ENCODE measurements around the gene LFNG. TPM values are rescaled to one million over a fixed set of nuclear protein-coding genes. Genes with fewer than 3 reads are reported as not detected.
A peak's percentile ranks its signal among the peaks of the same experiment; 100 is the strongest.
"Not testable (repeated sequence)": the region's sequence is repeated elsewhere in the genome, so short reads cannot be mapped to it uniquely, and the experiment has no call there.

LFNG gene
- total RNA-seq, 1 experiment from 2014 or later = 7.7 TPM

DNA sequence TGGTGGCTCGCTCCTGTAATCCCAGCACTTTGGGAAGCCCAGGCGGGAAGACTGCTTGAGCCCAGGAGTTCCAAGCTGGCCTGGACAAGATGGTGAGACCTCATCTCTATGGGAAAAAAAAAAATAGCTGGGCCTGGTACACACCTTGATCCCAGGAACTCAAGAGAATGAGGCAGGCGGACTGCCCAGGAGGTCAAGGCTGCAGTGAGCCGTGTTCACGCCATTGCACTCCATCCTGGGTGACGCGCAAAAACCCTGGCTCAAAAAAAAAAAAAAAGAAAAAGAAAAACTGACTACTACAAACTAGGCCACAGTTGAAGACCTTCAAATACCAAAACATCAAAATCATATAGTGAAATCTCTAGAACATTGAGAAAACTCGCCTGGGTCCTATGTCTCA, 31.8 kb downstream of the LFNG start:
- no peak for DNase-seq (ENCODE audit: low read depth, low spot score)
- in situ Hi-C loops (cut with HindIII; ENCODE audit: low pct_unique_long_range_greater_than_20kb, low sequenced_read_pairs) = no loop called here

DNA sequence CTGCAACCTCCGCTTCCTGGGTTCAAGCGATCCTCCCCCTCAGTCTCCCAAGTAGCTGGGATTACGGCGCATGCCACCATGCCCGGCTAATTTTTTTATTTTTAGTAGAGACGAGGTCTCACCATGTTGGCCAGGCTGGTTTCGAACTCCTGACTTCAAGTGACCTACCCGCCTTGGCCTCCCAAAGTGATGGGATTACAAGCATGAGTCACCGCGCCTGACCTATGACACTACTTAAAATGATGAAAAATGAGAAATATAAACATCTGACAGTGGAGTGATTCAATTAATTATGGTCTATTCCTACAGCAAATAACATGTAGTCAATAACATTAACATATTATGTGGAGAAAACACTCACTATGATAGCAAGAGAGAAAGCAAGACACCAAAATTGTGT, 33.5 kb downstream of the LFNG start:
- no peak for DNase-seq (ENCODE audit: low read depth, low spot score)
- in situ Hi-C loops (cut with HindIII; ENCODE audit: low pct_unique_long_range_greater_than_20kb, low sequenced_read_pairs) = no loop called here

DNA sequence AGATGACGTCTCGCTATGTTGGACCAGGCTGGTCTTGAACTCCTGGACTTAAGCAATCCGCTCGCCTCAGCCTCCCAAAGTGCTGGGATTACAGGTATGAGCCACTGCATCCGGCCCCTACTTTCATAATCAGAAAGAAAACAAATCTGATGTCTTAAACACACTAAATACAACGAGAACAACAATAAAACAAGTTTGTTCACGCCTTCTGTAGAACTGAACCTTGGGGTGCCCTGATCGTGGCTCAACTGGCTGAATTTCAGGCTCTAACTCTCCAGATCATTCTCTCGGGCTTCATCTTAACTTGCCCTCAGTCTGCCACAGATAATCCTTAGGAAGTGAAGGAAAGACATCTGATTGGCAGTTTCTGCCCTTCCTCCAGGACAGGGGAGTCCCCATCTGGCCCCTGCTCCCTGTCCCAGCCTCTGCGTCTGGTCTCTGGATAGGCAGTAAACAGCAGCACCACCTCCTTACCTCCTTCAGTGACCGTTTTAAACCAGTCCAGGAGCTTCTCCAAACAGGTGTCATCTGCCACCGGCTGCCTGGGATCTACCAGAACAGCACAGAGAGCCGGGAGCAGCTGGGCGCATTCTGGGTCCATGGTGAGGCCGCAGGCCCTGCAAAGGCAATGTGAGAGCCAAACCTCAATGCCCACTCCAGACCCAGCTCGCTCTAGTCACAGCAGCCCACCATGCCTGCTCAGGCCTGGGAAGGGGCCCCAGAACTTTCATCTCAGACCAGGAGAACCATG, 34.4 kb downstream of the LFNG start:
- no peak for DNase-seq (ENCODE audit: low read depth, low spot score)
- in situ Hi-C loops (cut with HindIII; ENCODE audit: low pct_unique_long_range_greater_than_20kb, low sequenced_read_pairs) = no loop called here

DNA sequence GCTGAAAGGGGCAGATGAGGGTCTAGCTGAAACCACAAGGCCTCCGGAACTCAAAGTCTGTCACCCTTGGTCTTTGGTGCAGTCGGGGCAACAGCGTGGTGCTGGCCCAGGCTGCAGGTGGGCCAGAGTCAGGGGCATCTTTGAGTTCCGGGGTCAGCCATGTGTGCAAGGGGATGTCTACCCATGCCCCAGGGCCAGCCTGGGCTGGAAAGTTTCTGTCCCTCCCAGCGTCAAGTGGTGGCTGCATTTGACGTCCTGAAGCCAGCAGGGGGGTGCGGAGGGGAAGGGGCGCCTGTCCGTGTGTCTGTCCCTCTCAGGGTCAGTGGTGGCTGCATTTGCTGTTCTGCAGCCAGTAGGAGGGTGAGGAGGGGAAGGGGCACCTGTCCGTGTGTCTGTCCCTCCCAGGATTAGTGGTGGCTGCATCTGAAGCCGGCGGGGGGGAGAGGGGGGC, 35.1 kb downstream of the LFNG start:
- DNase-seq (ENCODE audit: low read depth, low spot score) = no peak
- in situ Hi-C loops (cut with HindIII; ENCODE audit: low pct_unique_long_range_greater_than_20kb, low sequenced_read_pairs) = no loop called here

DNA sequence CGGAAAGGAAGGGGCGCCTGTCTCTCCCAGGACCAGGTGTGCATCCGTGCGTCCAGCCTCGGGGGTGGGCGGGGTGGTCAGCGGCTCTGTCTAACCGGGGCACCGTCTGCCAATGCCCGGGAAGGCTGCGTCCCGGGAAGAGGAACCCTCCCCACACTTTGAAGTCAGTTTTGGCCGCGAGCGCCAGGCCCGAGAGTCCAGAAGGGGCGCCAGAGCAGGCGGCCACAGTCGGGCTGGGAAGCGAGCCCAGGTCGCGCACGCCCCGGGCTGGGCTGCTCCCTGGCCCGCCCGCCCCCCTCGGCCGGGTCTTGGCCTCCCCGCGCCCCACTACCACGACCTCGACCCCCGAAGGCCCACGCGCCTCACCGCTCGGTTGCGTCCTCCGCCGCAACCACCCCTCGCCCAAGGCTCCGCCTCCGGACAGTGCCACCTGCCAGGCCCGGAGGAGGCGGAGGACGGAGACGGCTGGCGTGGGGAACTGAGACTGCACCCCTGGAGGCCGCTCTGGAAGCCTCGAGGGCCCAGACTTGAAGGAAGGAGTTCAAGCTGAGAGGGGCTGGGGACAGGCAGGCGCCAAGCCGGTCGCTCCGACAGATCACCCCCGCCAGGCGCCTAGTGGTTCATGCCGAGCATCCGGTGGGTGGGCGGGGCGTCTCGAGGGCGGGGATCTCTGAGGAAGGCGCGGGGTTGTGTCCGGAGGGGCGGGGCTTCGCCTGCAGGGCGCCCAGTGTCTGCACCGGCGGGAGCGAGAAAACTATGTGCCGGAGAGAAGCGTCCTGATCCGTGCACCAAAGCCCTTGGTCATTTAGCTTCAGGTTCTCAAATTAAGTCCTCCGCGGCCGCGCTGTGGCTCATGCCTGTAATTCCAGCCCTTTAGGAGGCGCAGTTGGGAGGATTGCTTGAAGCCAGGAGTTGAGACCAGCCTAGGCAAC, 35.8 kb downstream of the LFNG start, which contains the start of gene BRAT1:
Gene BRAT1 (minus strand): TSS at position 404 of the 932 bp plus-strand sequence. CDS start 1,093 bp downstream, outside the sequence.
- in situ Hi-C loops (cut with HindIII; ENCODE audit: low pct_unique_long_range_greater_than_20kb, low sequenced_read_pairs) = no loop called here
- peak; percentile 96 for DNase-seq (ENCODE audit: low read depth, low spot score)

DNA sequence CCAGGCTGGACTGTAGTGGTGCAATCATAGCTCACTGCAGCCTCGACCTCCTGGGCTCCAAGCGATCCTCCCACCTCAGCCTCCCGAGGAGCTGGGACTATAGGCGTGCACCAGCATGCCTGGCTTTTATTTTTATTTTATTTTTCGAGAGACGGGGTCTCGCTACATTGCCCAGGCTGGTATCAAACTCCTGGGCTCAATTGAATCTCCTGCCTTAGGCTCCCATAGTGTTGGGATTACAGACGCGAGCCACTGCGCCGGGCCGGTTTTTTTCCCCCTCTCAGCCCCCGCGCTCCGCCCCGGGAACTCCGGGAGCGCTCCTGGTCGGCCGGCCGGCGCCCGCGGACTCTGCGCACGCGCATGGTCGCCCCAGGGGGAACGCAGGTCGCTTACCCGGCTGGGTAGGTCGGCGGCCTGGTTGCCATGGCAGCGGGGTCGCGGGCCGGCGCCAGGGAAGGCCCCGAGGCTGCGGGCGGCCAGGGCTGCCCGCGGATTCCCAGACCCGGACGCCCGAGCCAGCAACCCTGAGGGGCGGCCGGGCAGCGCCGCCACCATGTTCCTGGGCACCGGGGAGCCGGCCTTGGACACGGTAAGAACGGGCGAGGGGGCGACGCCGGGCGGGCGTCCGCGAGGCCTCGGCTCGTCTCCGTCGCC, 39.2 kb downstream of the LFNG start, which contains the start of gene IQCE:
Gene IQCE (plus strand): TSS at position 351 of the 654 bp plus-strand sequence. CDS start 203 bp downstream, at position 554.
- DNase-seq (ENCODE audit: low read depth, low spot score) = peak; percentile 93
- in situ Hi-C loops (cut with HindIII; ENCODE audit: low pct_unique_long_range_greater_than_20kb, low sequenced_read_pairs) = no loop called here

DNA sequence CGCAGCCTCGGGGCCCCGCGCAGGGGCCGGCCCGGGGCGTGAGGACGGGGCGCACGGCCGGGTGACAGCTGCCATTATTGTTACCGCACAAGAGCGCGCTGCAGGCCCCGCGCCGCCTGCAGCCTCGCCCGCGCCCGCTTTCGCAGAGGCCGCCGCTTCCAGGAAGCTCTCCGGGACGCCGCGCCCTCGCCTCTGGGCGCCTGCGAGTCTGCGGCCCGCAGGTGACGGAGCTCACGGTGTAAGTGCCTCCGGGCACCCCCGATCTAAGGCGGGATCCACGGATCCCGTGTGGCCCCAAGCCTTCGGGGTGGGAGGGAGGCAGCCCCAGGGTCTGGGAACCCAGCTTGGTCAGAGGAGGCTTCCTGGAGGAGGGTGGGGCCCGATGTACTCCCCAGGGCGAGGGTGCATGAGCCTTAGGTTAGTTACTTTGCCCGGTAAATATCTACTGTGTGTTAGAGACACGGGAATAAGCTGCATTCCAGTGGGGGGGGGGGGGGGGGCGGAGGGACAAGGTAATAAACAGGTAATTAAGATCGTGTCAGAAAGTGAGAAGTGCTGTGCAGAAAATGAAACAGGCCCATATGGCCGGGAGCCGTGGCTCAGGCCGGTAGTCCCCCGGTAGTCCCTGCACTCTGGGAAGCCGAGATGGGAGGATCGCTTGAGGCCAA, 39.8 kb downstream of the LFNG start:
- DNase-seq (ENCODE audit: low read depth, low spot score) = no peak
- in situ Hi-C loops (cut with HindIII; ENCODE audit: low pct_unique_long_range_greater_than_20kb, low sequenced_read_pairs) = no loop called here

DNA sequence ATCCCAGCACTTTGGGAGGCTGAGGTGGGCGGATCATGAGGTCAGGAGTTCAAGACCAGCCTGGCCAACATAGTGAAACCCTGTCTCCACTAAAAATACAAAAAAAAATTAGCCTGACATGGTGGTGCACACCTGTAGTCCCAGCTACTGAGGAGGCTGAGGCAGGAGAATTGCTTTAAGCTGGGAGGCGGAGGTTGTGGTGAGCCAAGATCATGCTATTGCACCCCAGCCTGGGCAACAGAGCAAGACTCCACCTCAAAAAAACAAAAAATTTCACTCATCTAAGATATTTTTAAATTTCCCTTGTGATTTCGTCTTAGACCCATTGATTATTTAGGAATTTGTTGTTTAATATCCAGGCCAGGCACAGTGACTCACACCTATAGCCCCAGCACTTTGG, 44.4 kb downstream of the LFNG start:
- DNase-seq (ENCODE audit: low read depth, low spot score); in situ Hi-C loops (cut with HindIII; ENCODE audit: low pct_unique_long_range_greater_than_20kb, low sequenced_read_pairs): not testable (repeated sequence)

DNA sequence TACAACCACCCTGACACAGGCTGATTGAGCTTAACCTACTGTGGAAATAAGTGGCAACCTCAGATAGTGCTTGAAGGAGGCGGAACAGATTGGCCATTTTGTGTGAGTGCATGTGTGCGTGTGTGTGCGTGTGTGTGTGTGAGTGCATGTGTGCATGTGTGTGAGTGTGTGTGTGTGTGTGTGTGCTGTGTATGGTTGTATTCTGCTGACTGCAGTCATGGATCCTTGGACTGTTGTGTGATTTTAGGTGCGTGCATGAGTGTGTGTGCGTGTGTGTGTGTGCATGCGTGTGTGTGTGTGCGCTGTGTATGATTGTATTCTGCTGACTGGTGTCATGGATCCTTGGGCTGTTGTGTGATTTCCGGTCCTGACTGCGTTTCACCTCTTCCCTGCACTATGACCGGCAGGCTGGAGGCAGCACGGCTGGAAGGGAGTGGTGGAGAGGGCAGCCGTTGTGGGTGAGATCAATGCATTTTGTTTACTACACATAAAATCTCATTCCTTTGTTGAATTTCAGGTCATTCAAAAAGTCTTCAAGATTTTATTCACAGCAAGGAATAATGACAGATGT, 45.5 kb downstream of the LFNG start:
- DNase-seq (ENCODE audit: low read depth, low spot score) = no peak
- in situ Hi-C loops (cut with HindIII; ENCODE audit: low pct_unique_long_range_greater_than_20kb, low sequenced_read_pairs) = no loop called here

DNA sequence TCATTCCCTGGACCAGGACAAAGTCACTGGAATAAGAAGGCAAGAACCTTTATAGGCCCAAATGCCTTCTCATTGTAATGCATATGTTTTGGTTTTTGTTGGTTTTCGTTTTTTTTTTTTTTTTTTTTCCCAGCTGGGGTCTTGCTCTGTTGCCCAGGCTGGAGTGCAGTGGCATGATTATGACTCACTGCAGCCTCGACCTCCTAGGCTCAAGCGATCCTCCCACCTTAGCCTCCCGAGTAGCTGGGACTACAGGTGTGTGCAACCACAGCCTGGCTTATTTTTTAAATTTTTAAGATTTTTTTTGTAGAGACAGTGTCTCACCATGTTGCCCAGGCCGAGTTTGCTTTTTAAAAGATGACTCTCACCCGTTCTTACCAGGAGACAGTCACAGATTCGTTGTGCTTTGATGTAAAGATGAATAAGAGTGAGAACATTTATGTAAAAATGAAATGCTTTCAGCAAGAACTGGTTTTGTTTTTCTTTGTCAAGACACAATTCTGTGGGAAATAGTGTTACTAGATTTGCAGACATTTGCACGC, 46.8 kb downstream of the LFNG start:
- in situ Hi-C loops (cut with HindIII; ENCODE audit: low pct_unique_long_range_greater_than_20kb, low sequenced_read_pairs) = no loop called here
- DNase-seq (ENCODE audit: low read depth, low spot score) = no peak

DNA sequence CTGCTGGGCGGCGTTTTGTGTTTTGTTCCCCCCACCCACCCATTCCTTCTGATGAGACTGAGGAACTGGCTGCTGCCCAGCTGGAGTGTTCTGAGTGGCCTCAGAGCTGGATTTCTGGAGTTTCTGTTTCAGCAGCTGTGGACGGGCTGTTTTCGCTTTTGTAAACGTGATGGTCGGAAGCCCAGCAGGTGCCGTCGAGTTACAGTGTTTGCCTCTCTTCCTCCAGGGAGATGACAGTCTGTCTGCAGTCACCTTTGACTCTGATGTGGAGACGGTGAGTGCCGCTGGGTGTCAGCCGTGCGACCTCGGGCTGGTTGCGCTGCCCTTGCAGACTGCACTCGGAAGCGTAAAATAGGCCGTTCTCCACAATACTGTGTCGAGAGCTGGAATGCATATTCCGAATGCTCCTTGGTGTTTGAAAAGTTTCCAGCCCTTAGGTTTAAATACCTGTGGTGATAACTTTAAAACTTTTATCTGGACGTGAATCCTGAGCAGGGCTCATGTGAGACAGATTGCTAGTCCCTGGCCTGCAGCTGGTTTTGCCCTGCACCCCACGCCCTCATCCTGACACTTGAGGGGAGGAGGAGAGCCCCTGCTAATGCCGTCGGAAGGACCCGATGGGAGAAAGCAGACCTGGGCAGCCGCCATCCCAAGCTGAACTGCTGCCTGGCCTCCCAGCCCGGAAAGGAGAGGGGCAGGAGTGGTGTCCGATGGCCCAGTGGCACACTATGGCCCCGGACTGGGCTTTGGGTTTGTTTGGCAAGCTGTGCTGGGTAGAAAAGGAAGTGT, 47.5 kb downstream of the LFNG start:
- in situ Hi-C loops (cut with HindIII; ENCODE audit: low pct_unique_long_range_greater_than_20kb, low sequenced_read_pairs) = no loop called here
- no peak for DNase-seq (ENCODE audit: low read depth, low spot score)

DNA sequence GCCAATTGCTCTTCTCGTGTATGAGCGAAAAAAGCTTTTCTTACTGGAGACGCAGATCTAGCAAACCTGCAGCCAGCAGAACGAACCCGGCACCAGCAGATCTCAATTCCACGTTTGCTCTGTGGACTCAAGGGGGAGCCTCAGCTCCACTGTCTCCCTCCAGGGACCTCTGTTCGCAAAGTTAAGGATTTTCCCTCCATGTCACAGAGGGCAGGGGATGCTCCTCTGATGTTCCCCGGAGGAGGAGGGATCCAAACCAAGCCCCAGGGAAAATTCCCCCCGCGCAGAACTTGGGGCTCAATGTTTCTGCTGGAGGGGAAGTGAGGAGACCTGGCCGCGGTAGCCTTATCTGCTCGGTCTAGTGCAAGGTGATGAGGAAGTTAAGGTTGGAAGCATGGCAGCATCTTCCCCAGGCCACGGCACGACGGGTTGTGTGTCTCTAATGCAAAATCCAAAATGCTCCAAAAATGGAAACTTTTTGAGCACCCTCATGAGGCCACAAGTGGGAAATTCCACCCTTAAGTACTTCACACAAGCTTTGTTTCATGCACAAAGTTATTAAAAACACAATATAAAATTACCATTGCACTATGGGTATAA, 48.2 kb downstream of the LFNG start:
- peak; percentile 84 for DNase-seq (ENCODE audit: low read depth, low spot score)
- in situ Hi-C loops (cut with HindIII; ENCODE audit: low pct_unique_long_range_greater_than_20kb, low sequenced_read_pairs) = no loop called here

DNA sequence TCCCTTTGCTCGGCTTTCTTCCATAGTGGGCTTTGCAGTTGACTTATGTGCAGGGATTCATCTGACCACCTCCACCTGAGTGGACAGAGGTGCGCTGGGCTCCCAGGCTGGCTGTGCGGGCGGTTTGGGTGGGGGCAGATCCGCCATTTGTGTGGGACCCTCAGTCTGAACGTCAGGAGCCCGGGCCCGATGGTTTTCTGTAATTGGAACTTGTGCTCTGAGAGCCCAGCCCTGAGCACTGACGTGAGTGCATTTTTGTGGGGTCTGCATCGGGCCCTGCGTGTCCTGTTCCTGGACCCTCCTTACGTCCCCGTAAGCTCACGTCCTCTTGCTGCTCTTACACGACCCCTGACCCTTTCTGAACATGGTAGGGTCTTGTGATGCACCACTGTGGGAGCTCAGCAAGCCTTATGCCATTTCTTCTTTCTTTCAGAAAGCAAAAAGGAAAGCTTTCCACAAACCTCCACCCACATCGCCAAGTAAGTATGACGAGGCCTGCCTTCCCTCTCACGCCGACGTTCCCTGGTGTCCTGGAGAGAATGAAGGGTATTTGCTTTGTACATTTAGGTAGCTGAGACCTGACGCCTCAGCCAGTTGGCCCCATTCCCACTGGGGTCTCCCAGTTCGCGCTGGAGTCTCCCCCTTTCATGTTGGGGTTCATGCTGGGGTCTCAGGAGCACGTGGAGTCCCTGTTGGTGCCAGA, 49.1 kb downstream of the LFNG start:
- in situ Hi-C loops (cut with HindIII; ENCODE audit: low pct_unique_long_range_greater_than_20kb, low sequenced_read_pairs) = no loop called here
- DNase-seq (ENCODE audit: low read depth, low spot score) = no peak

DNA sequence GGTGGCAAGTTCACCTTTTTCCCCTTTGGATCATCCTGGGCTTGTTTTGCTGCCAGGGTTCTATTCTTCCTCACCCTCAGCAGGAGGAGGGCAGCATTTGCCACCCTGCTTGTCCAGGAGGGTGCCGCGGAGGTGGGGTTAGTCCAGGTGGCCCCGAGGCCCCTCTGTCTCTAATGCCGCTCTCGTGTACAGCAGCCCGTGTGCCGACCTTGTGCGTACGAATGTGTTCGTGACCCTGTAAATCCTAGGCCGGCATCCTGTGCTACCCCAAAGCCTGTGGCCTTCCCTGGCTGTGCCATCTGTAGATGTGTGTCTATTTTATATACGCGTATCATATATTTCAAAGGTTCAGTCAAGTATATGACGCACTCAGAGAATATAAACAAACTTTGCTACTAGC, 49.8 kb downstream of the LFNG start:
- in situ Hi-C loops (cut with HindIII; ENCODE audit: low pct_unique_long_range_greater_than_20kb, low sequenced_read_pairs) = no loop called here
- no peak for DNase-seq (ENCODE audit: low read depth, low spot score)

DNA sequence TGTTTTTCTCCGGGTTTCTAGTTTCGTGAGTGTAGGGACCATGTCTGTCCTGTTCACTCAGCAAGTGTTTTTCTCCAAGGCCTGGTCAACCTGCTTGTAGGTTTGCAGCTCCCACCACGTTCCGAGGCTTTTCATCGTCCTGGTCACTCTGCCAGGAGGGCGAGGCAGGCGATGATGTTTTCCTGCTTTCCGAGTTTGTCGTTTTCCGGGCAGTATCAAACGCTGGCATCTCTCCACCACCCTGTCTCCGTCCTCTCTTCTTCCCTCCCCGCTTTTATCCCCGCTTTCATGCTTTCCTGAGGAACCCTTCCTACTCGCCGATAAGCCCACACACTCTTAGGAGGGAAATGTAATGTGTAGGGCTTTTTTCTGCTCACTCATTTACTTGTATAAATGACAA, 50.4 kb downstream of the LFNG start:
- in situ Hi-C loops (cut with HindIII; ENCODE audit: low pct_unique_long_range_greater_than_20kb, low sequenced_read_pairs) = no loop called here
- DNase-seq (ENCODE audit: low read depth, low spot score) = no peak
